Measurements from ENCODE around the gene NTRK1. TPM values are rescaled to one million over a fixed set of nuclear protein-coding genes. Genes with fewer than 3 reads are reported as not detected.

Gene NTRK1
- total RNA-seq, 1 donor from 2014 or later = not detected

DNA sequence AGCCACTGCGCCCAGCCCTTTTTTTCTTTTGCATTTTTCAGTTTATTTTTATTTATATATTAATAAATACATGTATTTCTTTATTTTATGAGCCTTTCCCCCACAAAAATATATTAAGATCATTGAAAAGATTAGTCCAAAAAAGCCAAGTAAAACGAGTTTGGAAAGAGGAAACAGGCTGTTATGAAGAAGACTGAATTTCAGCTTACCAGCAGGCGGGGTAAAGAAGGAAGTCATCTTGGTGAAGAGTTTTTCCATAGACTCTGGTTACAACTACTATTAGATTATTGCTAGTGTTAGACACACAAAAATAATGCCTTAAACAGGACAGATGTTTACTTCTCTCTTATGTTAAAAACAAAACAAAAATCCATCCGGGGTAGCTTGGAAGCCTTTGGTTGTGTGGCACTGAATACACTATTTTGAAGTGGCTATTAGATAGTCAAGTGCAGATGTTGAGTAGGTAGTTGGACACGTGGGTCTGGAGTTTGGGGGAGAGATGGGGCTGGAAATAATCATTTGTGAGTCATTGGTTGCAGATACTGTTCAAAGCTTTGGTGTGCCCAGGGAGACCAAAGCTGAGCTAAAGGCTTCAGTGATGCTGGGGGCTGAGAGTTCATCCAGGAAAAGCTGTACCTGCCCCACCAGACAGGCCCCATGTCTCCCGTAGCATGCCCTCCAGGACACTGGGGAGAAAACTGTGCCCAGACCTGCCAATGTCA is 51.1 kb downstream of the NTRK1 start:
- Histone ChIP-seq H3K4me3 (ENCODE audit: low read depth, low read length) (no peak overlapping the region), H3K36me3 (ENCODE audit: control insufficient read depth, insufficient read depth, low read length) (peaks cover 2% of the 10 kb centered on the region), H3K27me3 (ENCODE audit: control insufficient read depth, insufficient read depth, low read length) (no peaks in the 10 kb centered on the region)
- no peak for DNase-seq (ENCODE audit: low read depth)
- TF ChIP-seq, protein P1, sequence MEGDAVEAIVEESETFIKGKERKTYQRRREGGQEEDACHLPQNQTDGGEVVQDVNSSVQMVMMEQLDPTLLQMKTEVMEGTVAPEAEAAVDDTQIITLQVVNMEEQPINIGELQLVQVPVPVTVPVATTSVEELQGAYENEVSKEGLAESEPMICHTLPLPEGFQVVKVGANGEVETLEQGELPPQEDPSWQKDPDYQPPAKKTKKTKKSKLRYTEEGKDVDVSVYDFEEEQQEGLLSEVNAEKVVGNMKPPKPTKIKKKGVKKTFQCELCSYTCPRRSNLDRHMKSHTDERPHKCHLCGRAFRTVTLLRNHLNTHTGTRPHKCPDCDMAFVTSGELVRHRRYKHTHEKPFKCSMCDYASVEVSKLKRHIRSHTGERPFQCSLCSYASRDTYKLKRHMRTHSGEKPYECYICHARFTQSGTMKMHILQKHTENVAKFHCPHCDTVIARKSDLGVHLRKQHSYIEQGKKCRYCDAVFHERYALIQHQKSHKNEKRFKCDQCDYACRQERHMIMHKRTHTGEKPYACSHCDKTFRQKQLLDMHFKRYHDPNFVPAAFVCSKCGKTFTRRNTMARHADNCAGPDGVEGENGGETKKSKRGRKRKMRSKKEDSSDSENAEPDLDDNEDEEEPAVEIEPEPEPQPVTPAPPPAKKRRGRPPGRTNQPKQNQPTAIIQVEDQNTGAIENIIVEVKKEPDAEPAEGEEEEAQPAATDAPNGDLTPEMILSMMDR (IDR thresholded peaks at IDR 0.05; ENCODE audit: insufficient read depth, low read length, poor library complexity, severe bottlenecking) = no peak

DNA sequence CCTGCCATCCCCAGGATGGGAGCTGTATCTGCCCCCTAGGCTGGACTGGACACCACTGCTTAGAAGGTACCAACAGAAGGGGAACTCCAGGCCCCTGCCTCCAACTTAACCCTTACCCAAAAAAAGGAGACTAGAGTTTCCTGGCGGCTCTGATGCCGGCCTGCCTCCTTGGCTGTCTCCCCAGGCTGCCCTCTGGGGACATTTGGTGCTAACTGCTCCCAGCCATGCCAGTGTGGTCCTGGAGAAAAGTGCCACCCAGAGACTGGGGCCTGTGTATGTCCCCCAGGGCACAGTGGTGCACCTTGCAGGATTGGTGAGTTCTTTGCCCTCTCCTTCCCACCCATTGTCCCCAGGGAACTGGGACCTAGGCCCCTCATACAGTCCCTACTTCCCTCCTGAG is 51.6 kb downstream of the NTRK1 start:
- Histone ChIP-seq H3K4me3 (ENCODE audit: low read depth, low read length) (no peak overlapping the region), H3K27me3 (ENCODE audit: control insufficient read depth, insufficient read depth, low read length) (no peaks in the 10 kb centered on the region), H3K36me3 (ENCODE audit: control insufficient read depth, insufficient read depth, low read length) (peaks cover 2% of the 10 kb centered on the region)
- TF ChIP-seq, protein P1 (IDR thresholded peaks at IDR 0.05; ENCODE audit: insufficient read depth, low read length, poor library complexity, severe bottlenecking) = no peak
- DNase-seq (ENCODE audit: low read depth) = no peak

DNA sequence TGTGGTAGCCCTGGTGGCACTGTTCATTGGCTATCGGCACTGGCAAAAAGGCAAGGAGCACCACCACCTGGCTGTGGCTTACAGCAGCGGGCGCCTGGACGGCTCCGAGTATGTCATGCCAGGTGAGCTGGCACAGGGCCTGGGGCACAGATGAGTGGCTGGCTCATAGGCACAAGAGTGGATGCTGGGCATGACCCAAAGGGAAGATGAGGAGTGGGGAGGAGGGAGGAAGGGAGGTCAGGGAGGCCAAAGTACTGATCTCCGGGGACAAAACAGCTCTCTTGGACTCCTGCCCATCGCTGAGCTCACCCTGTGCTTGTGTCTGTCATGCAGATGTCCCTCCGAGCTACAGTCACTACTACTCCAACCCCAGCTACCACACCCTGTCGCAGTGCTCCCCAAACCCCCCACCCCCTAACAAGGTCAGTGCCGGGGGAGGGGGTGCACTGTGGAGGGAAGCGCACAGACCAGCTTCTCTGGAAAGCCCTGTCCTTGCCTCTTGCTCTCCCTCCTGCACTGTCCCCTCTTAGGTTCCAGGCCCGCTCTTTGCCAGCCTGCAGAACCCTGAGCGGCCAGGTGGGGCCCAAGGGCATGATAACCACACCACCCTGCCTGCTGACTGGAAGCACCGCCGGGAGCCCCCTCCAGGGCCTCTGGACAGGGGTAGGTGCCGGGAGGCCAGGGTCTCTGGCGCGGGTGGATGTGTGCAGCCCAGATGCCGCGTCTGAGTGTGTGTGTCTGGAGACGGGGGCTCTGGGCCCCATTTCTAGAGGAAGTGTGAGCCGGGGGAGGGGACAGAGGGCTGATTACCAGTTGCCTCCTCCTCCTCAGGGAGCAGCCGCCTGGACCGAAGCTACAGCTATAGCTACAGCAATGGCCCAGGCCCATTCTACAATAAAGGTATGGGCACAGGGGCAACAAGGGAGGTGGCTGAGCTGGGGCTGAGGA is 52.5 kb downstream of the NTRK1 start:
- H3K36me3 ChIP-seq (ENCODE audit: control insufficient read depth, insufficient read depth, low read length) = peaks cover 2% of the 10 kb centered on the region
- DNase-seq (ENCODE audit: low read depth) = no peak
- TF ChIP-seq, protein P1 (IDR thresholded peaks at IDR 0.05; ENCODE audit: insufficient read depth, low read length, poor library complexity, severe bottlenecking) = no peak

DNA sequence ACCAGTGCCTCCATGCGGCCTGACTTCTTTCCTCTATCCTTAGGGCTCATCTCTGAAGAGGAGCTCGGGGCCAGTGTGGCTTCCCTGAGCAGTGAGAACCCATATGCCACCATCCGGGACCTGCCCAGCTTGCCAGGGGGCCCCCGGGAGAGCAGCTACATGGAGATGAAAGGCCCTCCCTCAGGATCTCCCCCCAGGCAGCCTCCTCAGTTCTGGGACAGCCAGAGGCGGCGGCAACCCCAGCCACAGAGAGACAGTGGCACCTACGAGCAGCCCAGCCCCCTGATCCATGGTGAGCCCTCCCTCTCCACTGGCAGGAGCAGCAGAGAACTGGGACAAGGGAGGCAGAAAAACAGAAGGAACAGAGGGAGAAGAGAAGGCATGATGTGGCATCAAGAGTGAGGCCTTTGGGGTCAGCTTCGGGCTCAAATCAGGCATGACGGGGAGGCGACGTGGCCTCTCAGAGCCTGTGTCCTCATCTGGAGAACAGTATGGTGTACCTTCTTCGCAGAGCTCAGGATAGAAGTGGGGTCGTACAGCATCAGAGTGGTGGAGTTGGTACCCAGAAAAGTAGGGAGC is 53.2 kb downstream of the NTRK1 start:
- Histone ChIP-seq H3K36me3 (ENCODE audit: control insufficient read depth, insufficient read depth, low read length) (peaks cover 2% of the 10 kb centered on the region), H3K4me3 (ENCODE audit: low read depth, low read length) (no peak overlapping the region), H3K27me3 (ENCODE audit: control insufficient read depth, insufficient read depth, low read length) (no peaks in the 10 kb centered on the region)
- TF ChIP-seq, protein P1 (IDR thresholded peaks at IDR 0.05; ENCODE audit: insufficient read depth, low read length, poor library complexity, severe bottlenecking) = no peak
- no peak for DNase-seq (ENCODE audit: low read depth)

More for the DNA sequence above, 52.5 kb downstream of the NTRK1 start:
- no peak overlapping the region for H3K4me3 ChIP-seq (ENCODE audit: low read depth, low read length)
- no peaks in the 10 kb centered on the region for H3K27me3 ChIP-seq (ENCODE audit: control insufficient read depth, insufficient read depth, low read length)

DNA sequence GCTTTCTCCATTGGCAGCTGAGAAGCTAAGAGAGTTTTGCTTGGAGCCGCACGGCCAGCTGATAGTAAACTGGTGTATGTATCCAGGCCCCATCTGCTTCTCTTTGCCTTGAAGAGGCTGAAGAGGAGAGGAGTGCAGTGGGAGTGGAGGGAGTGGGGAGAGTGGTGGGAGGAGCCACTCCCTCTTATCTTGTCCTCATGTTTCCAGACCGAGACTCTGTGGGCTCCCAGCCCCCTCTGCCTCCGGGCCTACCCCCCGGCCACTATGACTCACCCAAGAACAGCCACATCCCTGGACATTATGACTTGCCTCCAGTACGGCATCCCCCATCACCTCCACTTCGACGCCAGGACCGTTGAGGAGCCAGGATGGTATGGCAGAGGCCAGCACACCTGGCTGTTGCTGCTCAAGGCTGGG is 53.8 kb downstream of the NTRK1 start:
- DNase-seq (ENCODE audit: low read depth) = no peak
- Histone ChIP-seq H3K36me3 (ENCODE audit: control insufficient read depth, insufficient read depth, low read length) (peaks cover 2% of the 10 kb centered on the region), H3K27me3 (ENCODE audit: control insufficient read depth, insufficient read depth, low read length) (no peaks in the 10 kb centered on the region), H3K4me3 (ENCODE audit: low read depth, low read length) (no peak overlapping the region)
- TF ChIP-seq, protein P1 (IDR thresholded peaks at IDR 0.05; ENCODE audit: insufficient read depth, low read length, poor library complexity, severe bottlenecking) = no peak

Measured in kidney epithelial cell (primary cell).